ENCODE results near the gene TBCCD1. TPM values are rescaled to one million over a fixed set of nuclear protein-coding genes. Genes with fewer than 3 reads are reported as not detected.

TBCCD1 gene
- polyA plus RNA-seq, 1 donor (not counting 4 experiments of a cell fraction or from before 2014, with no cell fraction given): 15.8 TPM

GRCh38 chr3:186538779-186539178, 28.4 kb downstream of the TBCCD1 start:
- Histone ChIP-seq H3K9me3 (ENCODE audit: control insufficient read depth, low read depth, low read length) (no peaks in the 10 kb centered on the region), H3K4me1 (ENCODE audit: control insufficient read depth, extremely low read depth, insufficient read depth, low read length) (peaks cover 17% of the 10 kb centered on the region), H3K4me2 (ENCODE audit: control insufficient read depth, extremely low read depth, insufficient read depth, low read depth, low read length) (no peak overlapping the region), H3K27ac (ENCODE audit: control insufficient read depth, insufficient read depth, low read length) (no peak overlapping the region), H3K9ac (ENCODE audit: control insufficient read depth, extremely low read depth, insufficient read depth, low read length) (no peak overlapping the region), H3K36me3 (ENCODE audit: control insufficient read depth in 2 of 2, extremely low read depth in 1 of 2, insufficient read depth in 2 of 2, low read length in 2 of 2) (no peaks in the 10 kb centered on the region), H3K79me2 (ENCODE audit: control insufficient read depth, insufficient read depth, low read length) (no peaks in the 10 kb centered on the region), H3K9me1 (ENCODE audit: control insufficient read depth, extremely low read depth, insufficient read depth, low read length) (no peaks in the 10 kb centered on the region), H3K27me3 (ENCODE audit: control insufficient read depth, extremely low read depth, insufficient read depth, low read length) (no peaks in the 10 kb centered on the region), H4K20me1 (ENCODE audit: control insufficient read depth, extremely low read depth, insufficient read depth, low read length) (no peaks in the 10 kb centered on the region), H3K4me3 (ENCODE audit: control insufficient read depth in 2 of 3, extremely low read depth in 1 of 3, insufficient read depth in 2 of 3, low read depth in 1 of 3, low read length in 3 of 3) (no peak overlapping the region), H2AFZ (ENCODE audit: control insufficient read depth, low read length) (no peak overlapping the region)
- dilution Hi-C loops (cut with MboI; ENCODE audit: extremely low pct_ligation_motif_present, low sequenced_read_pairs): no loop called here
- no peak for DNase-seq (ENCODE audit: low read depth, low spot score)
- no peak for FAIRE-seq
- TF ChIP-seq CTCF (optimal IDR thresholded peaks at IDR 0.05 in 1 of 3, IDR thresholded peaks at IDR 0.05 in 1 of 3, conservative IDR thresholded peaks at IDR 0.05 in 1 of 3; ENCODE audit: extremely low read depth in 1 of 3, insufficient read depth in 2 of 3, low read length in 3 of 3) (no peak), EZH2 (IDR thresholded peaks at IDR 0.05; ENCODE audit: low read length) (no peak)

GRCh38 chr3:186536883-186537844, 30.0 kb downstream of the TBCCD1 start:
- dilution Hi-C loops (cut with MboI; ENCODE audit: extremely low pct_ligation_motif_present, low sequenced_read_pairs): no loop called here
- no peak overlapping the region for H3K27ac ChIP-seq (ENCODE audit: control insufficient read depth, insufficient read depth, low read length)
- H3K9me3 ChIP-seq (ENCODE audit: control insufficient read depth, low read depth, low read length): no peaks in the 10 kb centered on the region
- no peaks in the 10 kb centered on the region for H3K36me3 ChIP-seq (ENCODE audit: control insufficient read depth in 2 of 2, extremely low read depth in 1 of 2, insufficient read depth in 2 of 2, low read length in 2 of 2)
- no peaks in the 10 kb centered on the region for H3K79me2 ChIP-seq (ENCODE audit: control insufficient read depth, insufficient read depth, low read length)
- no peaks in the 10 kb centered on the region for H3K27me3 ChIP-seq (ENCODE audit: control insufficient read depth, extremely low read depth, insufficient read depth, low read length)
- no peak for FAIRE-seq
- no peak overlapping the region for H3K4me3 ChIP-seq (ENCODE audit: control insufficient read depth in 2 of 3, extremely low read depth in 1 of 3, insufficient read depth in 2 of 3, low read depth in 1 of 3, low read length in 3 of 3)
- no peak overlapping the region for H2AFZ ChIP-seq (ENCODE audit: control insufficient read depth, low read length)
- no peak overlapping the region for H3K4me2 ChIP-seq (ENCODE audit: control insufficient read depth, extremely low read depth, insufficient read depth, low read depth, low read length)
- no peaks in the 10 kb centered on the region for H3K9me1 ChIP-seq (ENCODE audit: control insufficient read depth, extremely low read depth, insufficient read depth, low read length)
- no peak for DNase-seq (ENCODE audit: low read depth, low spot score)
- no peaks in the 10 kb centered on the region for H4K20me1 ChIP-seq (ENCODE audit: control insufficient read depth, extremely low read depth, insufficient read depth, low read length)
- TF ChIP-seq CTCF (optimal IDR thresholded peaks at IDR 0.05 in 1 of 3, IDR thresholded peaks at IDR 0.05 in 1 of 3, conservative IDR thresholded peaks at IDR 0.05 in 1 of 3; ENCODE audit: extremely low read depth in 1 of 3, insufficient read depth in 2 of 3, low read length in 3 of 3) (no peak), EZH2 (IDR thresholded peaks at IDR 0.05; ENCODE audit: low read length) (no peak)
- peaks cover 17% of the 10 kb centered on the region for H3K4me1 ChIP-seq (ENCODE audit: control insufficient read depth, extremely low read depth, insufficient read depth, low read length)
- H3K9ac ChIP-seq (ENCODE audit: control insufficient read depth, extremely low read depth, insufficient read depth, low read length): no peak overlapping the region
